Lower leg skin (tissue), 3 donors: Measurements from ENCODE around the gene BRWD1.

Source experiments
- POLR2A ChIP-seq, 2 donors: fragments of 450-650 bp; IDR thresholded peaks; one replicate each; pipeline ENCODE4 v1.6.1; 2016 to 2017; ENCODE audit warnings: antibody characterized with exemption in 2 of 2, mild to moderate bottlenecking in 1 of 2, moderate library complexity in 1 of 2
- TF ChIP-seq, protein P1 (sequence below), 3 donors: fragments of 450-650 bp; IDR thresholded peaks; one replicate each; pipeline ENCODE4 v1.5.1; 2016; ENCODE audit warnings: antibody characterized with exemption in 3 of 3, mild to moderate bottlenecking in 3 of 3, moderate library complexity in 2 of 3

DNA sequence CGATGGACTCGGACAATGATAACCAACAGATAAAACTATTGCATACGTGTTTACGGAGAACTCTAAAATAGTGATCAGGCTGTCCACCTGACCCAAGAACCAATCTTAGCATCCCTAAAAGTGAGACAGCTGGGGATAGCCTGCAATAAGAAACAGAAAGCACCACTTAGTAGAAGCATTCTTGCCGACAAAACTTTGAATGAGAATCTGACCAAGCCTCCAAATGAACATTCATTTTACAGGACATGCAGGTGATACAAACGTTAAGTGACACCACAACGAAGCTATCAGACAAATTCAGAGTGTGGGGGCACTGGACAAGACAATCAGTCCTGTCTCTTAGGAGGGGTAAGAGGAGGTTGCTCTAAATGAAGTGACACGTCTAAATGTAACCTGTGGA lies 131.4 kb downstream of the BRWD1 start:
- TF ChIP-seq, protein P1, sequence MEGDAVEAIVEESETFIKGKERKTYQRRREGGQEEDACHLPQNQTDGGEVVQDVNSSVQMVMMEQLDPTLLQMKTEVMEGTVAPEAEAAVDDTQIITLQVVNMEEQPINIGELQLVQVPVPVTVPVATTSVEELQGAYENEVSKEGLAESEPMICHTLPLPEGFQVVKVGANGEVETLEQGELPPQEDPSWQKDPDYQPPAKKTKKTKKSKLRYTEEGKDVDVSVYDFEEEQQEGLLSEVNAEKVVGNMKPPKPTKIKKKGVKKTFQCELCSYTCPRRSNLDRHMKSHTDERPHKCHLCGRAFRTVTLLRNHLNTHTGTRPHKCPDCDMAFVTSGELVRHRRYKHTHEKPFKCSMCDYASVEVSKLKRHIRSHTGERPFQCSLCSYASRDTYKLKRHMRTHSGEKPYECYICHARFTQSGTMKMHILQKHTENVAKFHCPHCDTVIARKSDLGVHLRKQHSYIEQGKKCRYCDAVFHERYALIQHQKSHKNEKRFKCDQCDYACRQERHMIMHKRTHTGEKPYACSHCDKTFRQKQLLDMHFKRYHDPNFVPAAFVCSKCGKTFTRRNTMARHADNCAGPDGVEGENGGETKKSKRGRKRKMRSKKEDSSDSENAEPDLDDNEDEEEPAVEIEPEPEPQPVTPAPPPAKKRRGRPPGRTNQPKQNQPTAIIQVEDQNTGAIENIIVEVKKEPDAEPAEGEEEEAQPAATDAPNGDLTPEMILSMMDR (IDR thresholded peaks at IDR 0.05): no peak
- no peak for TF ChIP-seq POLR2A (IDR thresholded peaks at IDR 0.05)
